ENCODE measurements around the gene RHEB.

GRCh38 chr7:151439855-151440798 is 79.6 kb downstream of the RHEB start, which contains the start of gene CRYGN:
- TF ChIP-seq, protein P1, sequence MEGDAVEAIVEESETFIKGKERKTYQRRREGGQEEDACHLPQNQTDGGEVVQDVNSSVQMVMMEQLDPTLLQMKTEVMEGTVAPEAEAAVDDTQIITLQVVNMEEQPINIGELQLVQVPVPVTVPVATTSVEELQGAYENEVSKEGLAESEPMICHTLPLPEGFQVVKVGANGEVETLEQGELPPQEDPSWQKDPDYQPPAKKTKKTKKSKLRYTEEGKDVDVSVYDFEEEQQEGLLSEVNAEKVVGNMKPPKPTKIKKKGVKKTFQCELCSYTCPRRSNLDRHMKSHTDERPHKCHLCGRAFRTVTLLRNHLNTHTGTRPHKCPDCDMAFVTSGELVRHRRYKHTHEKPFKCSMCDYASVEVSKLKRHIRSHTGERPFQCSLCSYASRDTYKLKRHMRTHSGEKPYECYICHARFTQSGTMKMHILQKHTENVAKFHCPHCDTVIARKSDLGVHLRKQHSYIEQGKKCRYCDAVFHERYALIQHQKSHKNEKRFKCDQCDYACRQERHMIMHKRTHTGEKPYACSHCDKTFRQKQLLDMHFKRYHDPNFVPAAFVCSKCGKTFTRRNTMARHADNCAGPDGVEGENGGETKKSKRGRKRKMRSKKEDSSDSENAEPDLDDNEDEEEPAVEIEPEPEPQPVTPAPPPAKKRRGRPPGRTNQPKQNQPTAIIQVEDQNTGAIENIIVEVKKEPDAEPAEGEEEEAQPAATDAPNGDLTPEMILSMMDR (IDR thresholded peaks at IDR 0.05), result no peak
- TF ChIP-seq EP300 (IDR thresholded peaks at IDR 0.05), result no peak
- TF ChIP-seq POLR2AphosphoS5 (IDR thresholded peaks at IDR 0.05), result no peak

Measured in stomach (tissue), 4 donors.